HG03045 (cell line): ENCODE data around the gene ALOX15B.

Source experiments
- ATAC-seq: cut with Tn5 transposase; IDR thresholded peaks from one replicate; pipeline ENCODE4 v1.9.1; 2021; ENCODE audit warnings: mild to moderate bottlenecking, moderate library complexity; ENCODE audit not compliant: unreplicated experiment

Gene ALOX15B

GRCh38 chr17:8039611-8040168 lies 831 bp downstream of the ALOX15B start:
- ATAC-seq = no peak

- no peak for ATAC-seq
These were observed 2.5 kb downstream of the ALOX15B start for GRCh38 chr17:8041249-8041928.

- no peak for ATAC-seq
These were observed 3.1 kb downstream of the ALOX15B start for GRCh38 chr17:8041979-8042378.

- ATAC-seq = no peak
These were observed 6.3 kb downstream of the ALOX15B start for GRCh38 chr17:8044819-8045810.

GRCh38 chr17:8046306-8046928 lies 7.6 kb downstream of the ALOX15B start:
- ATAC-seq = no peak

- no peak for ATAC-seq
These were observed 8.3 kb downstream of the ALOX15B start for GRCh38 chr17:8046929-8047768.

- no peak for ATAC-seq
These were observed 8.9 kb downstream of the ALOX15B start for GRCh38 chr17:8047769-8048110.

- ATAC-seq = no peak
These were observed 9.4 kb downstream of the ALOX15B start for GRCh38 chr17:8048236-8048635.

GRCh38 chr17:8048736-8049135 lies 9.9 kb downstream of the ALOX15B start:
- ATAC-seq = no peak

GRCh38 chr17:8051831-8052230 lies 13.0 kb downstream of the ALOX15B start:
- ATAC-seq = no peak

- no peak for ATAC-seq
These were observed 13.7 kb downstream of the ALOX15B start for GRCh38 chr17:8052256-8053252.

GRCh38 chr17:8053600-8053999 lies 14.7 kb downstream of the ALOX15B start:
- no peak for ATAC-seq

GRCh38 chr17:8055851-8056231 lies 17.0 kb downstream of the ALOX15B start:
- ATAC-seq = no peak

- ATAC-seq = no peak
These were observed 17.5 kb downstream of the ALOX15B start for GRCh38 chr17:8056232-8056975.

GRCh38 chr17:8056976-8057625 lies 18.2 kb downstream of the ALOX15B start:
- no peak for ATAC-seq

- ATAC-seq = no peak
These were observed 18.8 kb downstream of the ALOX15B start for GRCh38 chr17:8057691-8058114.

- ATAC-seq = no peak
These were observed 20.3 kb downstream of the ALOX15B start for GRCh38 chr17:8059131-8059530.

GRCh38 chr17:8060274-8060673 lies 21.4 kb downstream of the ALOX15B start:
- no peak for ATAC-seq
